Fibroblast of lung (primary cell): ENCODE results near the gene TSPAN19. TPM values are rescaled to one million over a fixed set of nuclear protein-coding genes. Genes with fewer than 3 reads are reported as not detected.

Experiments used
- DNase-seq, 2 donors: peaks; one replicate each; pipeline versions ENCODE4 v3.0.0 to v3.0.0-alpha.2; 2010; ENCODE audit warnings: low read depth in 2 of 2
- H2AFZ ChIP-seq: 2 replicates; pipeline ENCODE4 v1.5.1; 2012; ENCODE audit warnings: low read length, control low read depth, inconsistent platforms
- H3K27ac ChIP-seq: 2 replicates; pipeline ENCODE4 v1.5.1; 2011; ENCODE audit warnings: low read length, control low read depth; ENCODE audit not compliant: insufficient read depth
- H3K27me3 ChIP-seq: 2 replicates; pipeline ENCODE4 v1.5.1; 2011; ENCODE audit warnings: mild to moderate bottlenecking, low read length; ENCODE audit not compliant: control insufficient read depth, insufficient read depth
- H3K36me3 ChIP-seq: 2 replicates; pipeline ENCODE4 v1.5.1; 2011; ENCODE audit warnings: low read length; ENCODE audit not compliant: control insufficient read depth, insufficient read depth
- H3K4me1 ChIP-seq: 2 replicates; pipeline ENCODE4 v1.5.1; 2011; ENCODE audit warnings: low read length; ENCODE audit not compliant: control insufficient read depth, insufficient read depth; ENCODE audit errors: extremely low read depth
- H3K4me2 ChIP-seq: 2 replicates; pipeline ENCODE4 v1.5.1; 2011; ENCODE audit warnings: low read length, control low read depth; ENCODE audit not compliant: insufficient read depth; ENCODE audit errors: extremely low read depth
- H3K4me3 ChIP-seq, 4 experiments: fragments of 200-600 bp in 1 of 4; sonication (generic) in 1 of 4; replicated peaks in 1 of 4; 2 replicates each; pipeline ENCODE4 v1.5.1; 2011 to 2016; ENCODE audit warnings: low read length in 4 of 4, low read depth in 3 of 4, mild to moderate bottlenecking in 3 of 4, control low read depth in 2 of 4, inconsistent platforms in 1 of 4, mixed read lengths in 1 of 4; ENCODE audit not compliant: insufficient read depth in 1 of 4; ENCODE audit errors: control extremely low read depth in 1 of 4
- H3K79me2 ChIP-seq: 2 replicates; pipeline ENCODE4 v1.5.1; 2012; ENCODE audit warnings: mild to moderate bottlenecking, low read length, inconsistent platforms; ENCODE audit not compliant: control insufficient read depth, insufficient read depth
- H3K9ac ChIP-seq: 2 replicates; pipeline ENCODE4 v1.5.1; 2011; ENCODE audit warnings: mild to moderate bottlenecking, low read length, control low read depth; ENCODE audit not compliant: insufficient read depth
- H3K9me3 ChIP-seq: 2 replicates; pipeline ENCODE4 v1.5.1; 2012; ENCODE audit warnings: low read depth, low read length; ENCODE audit not compliant: control insufficient read depth, insufficient read depth
- H4K20me1 ChIP-seq: 2 replicates; pipeline ENCODE4 v1.5.1; 2011; ENCODE audit warnings: low read length; ENCODE audit not compliant: control insufficient read depth, insufficient read depth; ENCODE audit errors: extremely low read depth
- EZH2 ChIP-seq: IDR thresholded peaks from 2 replicates; pipeline ENCODE4 v1.5.1; 2012; ENCODE audit warnings: low read length, control low read depth, mild to moderate bottlenecking; ENCODE audit errors: missing control alignments
- polyA plus RNA-seq, 2 donors: library from polyadenylated mRNA; depleted of rRNA in 1 of 2; stranded (reverse) in 1 of 2; unstranded in 1 of 2; fragments of >200 nt; gene quantifications; 2 replicates each; pipeline ENCODE4 v1.2.1, GENCODE V29; 2011 to 2012; ENCODE audit warnings: missing spikeins in 1 of 2
- total RNA-seq: library from RNA; depleted of rRNA; stranded (reverse); fragments of >200 nt; gene quantifications from 2 replicates; pipeline ENCODE4 v1.2.1, GENCODE V29; 2014
- TF ChIP-seq, protein P1 (sequence below), 2 donors: IDR thresholded peaks in 1 of 2; conservative IDR thresholded peaks in 1 of 2; 1 replicate in 1 of 2; 2 replicates in 1 of 2; pipeline ENCODE4 v1.5.1; 2011 to 2012; ENCODE audit warnings: low read length in 2 of 2, control low read depth in 1 of 2, inconsistent platforms in 1 of 2, low read depth in 1 of 2, mild to moderate bottlenecking in 1 of 2

The TSPAN19 gene
- total and polyA plus RNA-seq, 2 donors (not counting 1 experiment from before 2014, with no cell fraction given), result not detected

- Histone ChIP-seq H3K9me3 (no peaks in the 10 kb centered on the region), H2AFZ (no peak overlapping the region), H3K79me2 (no peaks in the 10 kb centered on the region), H3K27ac (no peak overlapping the region), H3K9ac (no peak overlapping the region), H3K4me3 (no peak overlapping the region), H3K4me2 (no peak overlapping the region), H4K20me1 (no peaks in the 10 kb centered on the region), H3K36me3 (no peaks in the 10 kb centered on the region), H3K4me1 (no peaks in the 10 kb centered on the region), H3K27me3 (no peaks in the 10 kb centered on the region)
- TF ChIP-seq, protein P1, sequence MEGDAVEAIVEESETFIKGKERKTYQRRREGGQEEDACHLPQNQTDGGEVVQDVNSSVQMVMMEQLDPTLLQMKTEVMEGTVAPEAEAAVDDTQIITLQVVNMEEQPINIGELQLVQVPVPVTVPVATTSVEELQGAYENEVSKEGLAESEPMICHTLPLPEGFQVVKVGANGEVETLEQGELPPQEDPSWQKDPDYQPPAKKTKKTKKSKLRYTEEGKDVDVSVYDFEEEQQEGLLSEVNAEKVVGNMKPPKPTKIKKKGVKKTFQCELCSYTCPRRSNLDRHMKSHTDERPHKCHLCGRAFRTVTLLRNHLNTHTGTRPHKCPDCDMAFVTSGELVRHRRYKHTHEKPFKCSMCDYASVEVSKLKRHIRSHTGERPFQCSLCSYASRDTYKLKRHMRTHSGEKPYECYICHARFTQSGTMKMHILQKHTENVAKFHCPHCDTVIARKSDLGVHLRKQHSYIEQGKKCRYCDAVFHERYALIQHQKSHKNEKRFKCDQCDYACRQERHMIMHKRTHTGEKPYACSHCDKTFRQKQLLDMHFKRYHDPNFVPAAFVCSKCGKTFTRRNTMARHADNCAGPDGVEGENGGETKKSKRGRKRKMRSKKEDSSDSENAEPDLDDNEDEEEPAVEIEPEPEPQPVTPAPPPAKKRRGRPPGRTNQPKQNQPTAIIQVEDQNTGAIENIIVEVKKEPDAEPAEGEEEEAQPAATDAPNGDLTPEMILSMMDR (conservative IDR thresholded peaks at IDR 0.05 in 1 of 2, IDR thresholded peaks at IDR 0.05 in 1 of 2; ENCODE audit: low read depth in 1 of 2, low read length in 2 of 2), result peak in 1 of 2 donors; percentile 16
- TF ChIP-seq EZH2, result no peak
- DNase-seq, result peak; percentile 6 to 59
Measured at GRCh38 chr12:85029456-85029855, 6.6 kb downstream of the TSPAN19 start.

DNA sequence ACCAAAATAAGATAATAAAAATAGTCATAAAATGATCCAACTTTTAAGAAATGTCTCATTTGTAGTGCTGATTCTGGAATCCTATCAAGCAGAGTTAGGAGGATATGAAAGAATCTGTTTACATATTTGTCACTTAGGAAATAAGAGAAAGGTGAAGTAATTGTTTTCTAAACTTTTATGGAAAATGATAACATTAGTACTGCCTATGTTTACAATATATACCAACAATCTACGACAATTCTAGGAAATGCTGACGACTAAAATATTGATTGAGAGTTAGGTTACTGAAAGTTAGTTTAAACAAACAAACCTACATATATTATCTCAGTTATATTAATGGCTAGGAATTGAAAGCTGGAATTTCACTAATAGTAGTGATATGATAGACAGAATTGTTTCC, 18.0 kb downstream of the TSPAN19 start:
- H3K36me3 ChIP-seq, result no peaks in the 10 kb centered on the region
- no peaks in the 10 kb centered on the region for H3K27me3 ChIP-seq
- no peak overlapping the region for H3K27ac ChIP-seq
- DNase-seq, result no peak
- TF ChIP-seq, protein P1 (conservative IDR thresholded peaks at IDR 0.05 in 1 of 2, IDR thresholded peaks at IDR 0.05 in 1 of 2; ENCODE audit: low read depth in 1 of 2, low read length in 2 of 2), result no peak
- no peak for TF ChIP-seq EZH2
- no peak overlapping the region for H3K4me3 ChIP-seq
- no peak overlapping the region for H3K9ac ChIP-seq
- H2AFZ ChIP-seq, result no peak overlapping the region
- H3K4me2 ChIP-seq, result no peak overlapping the region
- no peaks in the 10 kb centered on the region for H3K79me2 ChIP-seq
- H4K20me1 ChIP-seq, result no peaks in the 10 kb centered on the region
- no peaks in the 10 kb centered on the region for H3K9me3 ChIP-seq
- no peaks in the 10 kb centered on the region for H3K4me1 ChIP-seq

- no peaks in the 10 kb centered on the region for H3K27me3 ChIP-seq
- no peaks in the 10 kb centered on the region for H3K9me3 ChIP-seq
- H3K36me3 ChIP-seq, result no peaks in the 10 kb centered on the region
- H3K4me3 ChIP-seq, result no peak overlapping the region
- H2AFZ ChIP-seq, result no peak overlapping the region
- no peaks in the 10 kb centered on the region for H3K79me2 ChIP-seq
- no peak for DNase-seq
- no peaks in the 10 kb centered on the region for H4K20me1 ChIP-seq
- no peak overlapping the region for H3K4me2 ChIP-seq
- H3K4me1 ChIP-seq, result no peaks in the 10 kb centered on the region
- TF ChIP-seq, protein P1 (conservative IDR thresholded peaks at IDR 0.05 in 1 of 2, IDR thresholded peaks at IDR 0.05 in 1 of 2; ENCODE audit: low read depth in 1 of 2, low read length in 2 of 2), result no peak
- TF ChIP-seq EZH2, result no peak
- H3K27ac ChIP-seq, result no peak overlapping the region
- H3K9ac ChIP-seq, result no peak overlapping the region
Measured at GRCh38 chr12:85017618-85018017, 18.5 kb downstream of the TSPAN19 start.
